SK-N-SH (cell line): ENCODE measurements around the gene GRM8. TPM values are rescaled to one million over a fixed set of nuclear protein-coding genes. Genes with fewer than 3 reads are reported as not detected.
A peak's percentile ranks its signal among the peaks of the same experiment; 100 is the strongest.

Source experiments
- CTCF ChIA-PET: fragments of 300-600, 350-600 bp; formaldehyde crosslinking; extraction: SDS; loops from one replicate; lab custom pipeline; 2021; lab: Yijun Ruan, JAX
- POLR2A ChIA-PET: fragments of 350-600 bp; sonication (Branson Sonifier 250); formaldehyde crosslinking; extraction: SDS; loops from one replicate; lab custom pipeline; 2020; ENCODE audit warnings: antibody characterized with exemption, inconsistent platforms; lab: Yijun Ruan, JAX
- DNase-seq: peaks from one replicate; pipeline ENCODE4 v3.0.0; 2012
- H2AFZ ChIP-seq: fragments of 200-600 bp; sonication (generic); 2 replicates; pipeline ENCODE4 v1.8.1; 2016; ENCODE audit warnings: antibody characterized with exemption, mild to moderate bottlenecking, low read depth
- H3F3A ChIP-seq: fragments of 200-600 bp; sonication (generic); replicated peaks from 2 replicates; pipeline ENCODE3; 2016; ENCODE audit warnings: antibody characterized with exemption, mild to moderate bottlenecking; ENCODE audit not compliant: insufficient read depth
- H3K27ac ChIP-seq, 2 experiments: fragments of 200-500 bp in 1 of 2; fragments of 200-600 bp in 1 of 2; sonication (Bioruptor generic) in 1 of 2; sonication (generic), shearing (Covaris generic) in 1 of 2; 2 replicates each; pipeline versions ENCODE4 v1.5.1 to v1.6.1; 2014 to 2016; ENCODE audit warnings: low read depth in 2 of 2, inconsistent platforms in 1 of 2, low read length in 1 of 2, mild to moderate bottlenecking in 1 of 2, mixed read lengths in 1 of 2
- H3K27me3 ChIP-seq: fragments of 200-600 bp; sonication (generic), shearing (Covaris generic); 2 replicates; pipeline ENCODE4 v1.6.1; 2016; ENCODE audit warnings: mixed run types; ENCODE audit not compliant: insufficient read depth
- H3K36me3 ChIP-seq, 2 experiments: fragments of 200-500 bp in 1 of 2; fragments of 200-600 bp in 1 of 2; sonication (Bioruptor generic) in 1 of 2; sonication (generic) in 1 of 2; replicated peaks in 1 of 2; 2 replicates each; pipeline versions ENCODE3 to v1.5.1; 2014 to 2016; ENCODE audit warnings: low read length in 1 of 2, mild to moderate bottlenecking in 1 of 2; ENCODE audit not compliant: insufficient read depth in 2 of 2, control insufficient read depth in 1 of 2
- H3K4me1 ChIP-seq, 2 experiments: fragments of 200-500 bp in 1 of 2; fragments of 200-600 bp in 1 of 2; sonication (Bioruptor generic) in 1 of 2; sonication (generic), shearing (Covaris generic) in 1 of 2; 2 replicates each; pipeline versions ENCODE4 v1.5.1 to v1.6.1; 2014 to 2016; ENCODE audit warnings: low read depth in 1 of 2, low read length in 1 of 2, mixed run types in 1 of 2; ENCODE audit not compliant: insufficient read depth in 2 of 2, control insufficient read depth in 1 of 2
- H3K4me2 ChIP-seq: fragments of 200-600 bp; sonication (generic), shearing (Covaris generic); 2 replicates; pipeline ENCODE4 v1.6.1; 2017; ENCODE audit warnings: mixed run types
- H3K4me3 ChIP-seq, 2 experiments: fragments of 200-500 bp in 1 of 2; fragments of 200-600 bp in 1 of 2; sonication (Bioruptor generic) in 1 of 2; sonication (generic), shearing (Covaris generic) in 1 of 2; 2 replicates each; pipeline versions ENCODE4 v1.5.1 to v1.8.1; 2014 to 2016; ENCODE audit warnings: low read depth in 2 of 2, inconsistent platforms in 1 of 2, low read length in 1 of 2, mild to moderate bottlenecking in 1 of 2, mixed read lengths in 1 of 2, moderate library complexity in 1 of 2
- H3K79me2 ChIP-seq: fragments of 200-600 bp; sonication (generic); 2 replicates; pipeline ENCODE4 v1.8.1; 2017; ENCODE audit warnings: mild to moderate bottlenecking; ENCODE audit not compliant: insufficient read depth
- H3K9ac ChIP-seq: fragments of 200-600 bp; sonication (generic); 2 replicates; pipeline ENCODE4 v1.6.1; 2017; ENCODE audit warnings: mixed run types
- H3K9me2 ChIP-seq: fragments of 200-600 bp; sonication (generic); 2 replicates; pipeline ENCODE4 v1.6.1; 2017; ENCODE audit warnings: mixed run types
- H3K9me3 ChIP-seq: fragments of 200-600 bp; sonication (generic); 2 replicates; pipeline ENCODE4 v1.6.1; 2017; ENCODE audit warnings: mixed run types, mild to moderate bottlenecking, moderate library complexity
- H4K20me1 ChIP-seq: fragments of 200-600 bp; sonication (generic); 2 replicates; pipeline ENCODE4 v1.6.1; 2017; ENCODE audit warnings: mild to moderate bottlenecking, mixed run types; ENCODE audit not compliant: insufficient read depth
- CHD2 ChIP-seq: fragments of 150-350 bp; IDR thresholded peaks from 2 replicates; pipeline ENCODE4 v1.6.1; 2018; ENCODE audit warnings: low read length; ENCODE audit not compliant: partially characterized antibody
- CTCF ChIP-seq: fragments of 200-600 bp; sonication (generic); IDR thresholded peaks from 2 replicates; pipeline ENCODE4 v1.6.1; 2017; ENCODE audit warnings: antibody characterized with exemption, mild to moderate bottlenecking, moderate library complexity
- FOXM1 ChIP-seq: IDR thresholded peaks from 2 replicates; pipeline ENCODE4 v1.4.0; 2012; ENCODE audit warnings: low read depth, mild to moderate bottlenecking
- GABPA ChIP-seq: IDR thresholded peaks from 2 replicates; pipeline ENCODE4 v1.4.0; 2012; ENCODE audit warnings: low read depth, mild to moderate bottlenecking
- IRF3 ChIP-seq: fragments of 150-350 bp; IDR thresholded peaks from 2 replicates; pipeline ENCODE4 v1.6.1; 2016; ENCODE audit warnings: mild to moderate bottlenecking, low read depth, low read length
- JUND ChIP-seq: IDR thresholded peaks from 2 replicates; pipeline ENCODE4 v1.4.0; 2012
- MEF2A ChIP-seq: IDR thresholded peaks from 2 replicates; pipeline ENCODE4 v1.4.0; 2012; ENCODE audit warnings: low read depth, borderline replicate concordance
- MXI1 ChIP-seq: IDR thresholded peaks from 2 replicates; pipeline ENCODE4 v1.6.1; 2012; ENCODE audit warnings: mild to moderate bottlenecking, low read depth, low read length, improper control_type of control experiment
- NRF1 ChIP-seq: IDR thresholded peaks from 2 replicates; pipeline ENCODE4 v1.6.1; 2012; ENCODE audit warnings: low read depth, mild to moderate bottlenecking, low read length
- PBX3 ChIP-seq: IDR thresholded peaks from 2 replicates; pipeline ENCODE4; 2012
- POLR2AphosphoS5 ChIP-seq: IDR thresholded peaks from 2 replicates; pipeline ENCODE4 v1.6.1; 2012; ENCODE audit warnings: low read depth, low read length
- RXRA ChIP-seq: IDR thresholded peaks from 2 replicates; pipeline ENCODE4 v1.4.0; 2012; ENCODE audit warnings: low read depth, mild to moderate bottlenecking, borderline replicate concordance
- SIN3A ChIP-seq: IDR thresholded peaks from 2 replicates; pipeline ENCODE4 v1.6.1; 2012; ENCODE audit warnings: low read depth, mild to moderate bottlenecking, low read length, moderate library complexity, borderline replicate concordance
- TEAD4 ChIP-seq: IDR thresholded peaks from 2 replicates; pipeline ENCODE4 v1.4.0; 2012; ENCODE audit warnings: mild to moderate bottlenecking, borderline replicate concordance; ENCODE audit not compliant: insufficient read depth
- USF1 ChIP-seq: IDR thresholded peaks from 2 replicates; pipeline ENCODE4 v1.4.0; 2012; ENCODE audit warnings: low read depth, borderline replicate concordance
- YY1 ChIP-seq: IDR thresholded peaks from 2 replicates; pipeline ENCODE4 v1.4.0; 2012; ENCODE audit warnings: low read depth, mild to moderate bottlenecking
- ZBTB33 ChIP-seq: IDR thresholded peaks from 2 replicates; pipeline ENCODE4 v1.4.0; 2012; ENCODE audit warnings: low read depth, borderline replicate concordance
- WGBS: methylation state at CpG from one replicate; pipeline ENCODE4 v1.1.6; 2017; ENCODE audit warnings: low lambda C conversion rate; 5-methylcytosine and 5-hydroxymethylcytosine counted together
- polyA plus RNA-seq, 3 experiments: library from polyadenylated mRNA; depleted of rRNA; stranded (reverse); fragments of >200 nt; gene quantifications; 2 replicates each; pipeline ENCODE4 v1.2.3, GENCODE V29; 2012

Gene GRM8
- polyA plus RNA-seq, 1 of the 3 experiments (the other 2 are of a cell fraction), result 0.10 TPM

GRCh38 chr7:126557271-126557670 is 695.5 kb downstream of the GRM8 start:
- ChIA-PET CTCF (interaction anchor here (1.9 kb wide), 1 partner anchor 17 kb away, joined by 4 read pairs; no protein-coding TSS in a partner anchor), POLR2A (no interaction called here)
- Histone ChIP-seq H3K27ac (no peak overlapping the region), H4K20me1 (no peaks in the 10 kb centered on the region), H3F3A (peaks cover 3% of the 10 kb centered on the region), H3K4me3 (no peak overlapping the region), H3K79me2 (no peaks in the 10 kb centered on the region), H3K4me2 (no peak overlapping the region), H3K9me2 (no peaks in the 10 kb centered on the region), H3K36me3 (no peaks in the 10 kb centered on the region), H3K9ac (no peak overlapping the region), H3K27me3 (no peaks in the 10 kb centered on the region), H3K4me1 (peaks cover 2 to 9% of the 10 kb centered on the region in 2 experiments; a peak in 2 of 4 replicates), H3K9me3 (no peaks in the 10 kb centered on the region), H2AFZ (peak overlapping the region; percentile 23; the same call in 1 of the 2 replicates)
- no peak for TF ChIP-seq FOXM1
- no peak for TF ChIP-seq MXI1
- TF ChIP-seq PBX3, result no peak
- TF ChIP-seq IRF3, result no peak
- no peak for TF ChIP-seq SIN3A
- no peak for TF ChIP-seq ZBTB33
- TF ChIP-seq POLR2AphosphoS5, result no peak
- TF ChIP-seq NRF1, result no peak
- no peak for DNase-seq
- whole genome bisulfite sequencing, result 57% methylated on average over 4 of the region's 4 CpGs

GRCh38 chr7:126541406-126541805 is 711.3 kb downstream of the GRM8 start:
- ChIA-PET CTCF (interaction anchor here (1.4 kb wide), 1 partner anchor 14 kb away, joined by 3 read pairs; no protein-coding TSS in a partner anchor), POLR2A (no interaction called here)
- Histone ChIP-seq H3K27ac (no peak overlapping the region), H3K9ac (no peak overlapping the region), H3K9me3 (no peaks in the 10 kb centered on the region), H3K4me3 (no peak overlapping the region), H3K4me2 (no peak overlapping the region), H3K4me1 (no peaks in the 10 kb centered on the region; a peak in 1 of 4 replicates), H3K27me3 (no peaks in the 10 kb centered on the region), H3K9me2 (no peaks in the 10 kb centered on the region; the same call in 1 of the 2 replicates), H2AFZ (no peak overlapping the region), H4K20me1 (no peaks in the 10 kb centered on the region), H3K79me2 (no peaks in the 10 kb centered on the region), H3K36me3 (no peaks in the 10 kb centered on the region), H3F3A (no peaks in the 10 kb centered on the region)
- 67% methylated on average over 5 of the region's 5 CpGs for WGBS
- TF ChIP-seq YY1 (no peak), GABPA (no peak), JUND (no peak), USF1 (no peak), RXRA (no peak), TEAD4 (no peak), CTCF (no peak), CHD2 (no peak), MEF2A (no peak)
- DNase-seq, result no peak
